Peyer's patch (tissue), 4 donors: ENCODE results near the gene DDX39B.

Experiments used
- CTCF ChIP-seq, 6 experiments: fragments of 450-650 bp in 4 of 6; fragments of 200-600 bp in 2 of 6; sonication (generic) in 1 of 6; IDR thresholded peaks; one replicate each; pipeline ENCODE4 v1.5.1; 2017 to 2019; ENCODE audit warnings: antibody characterized with exemption in 6 of 6, mild to moderate bottlenecking in 3 of 6, moderate library complexity in 1 of 6
- POLR2A ChIP-seq, 2 donors: fragments of 450-650 bp; IDR thresholded peaks; one replicate each; pipeline ENCODE4 v1.5.1; 2017; ENCODE audit warnings: antibody characterized with exemption in 2 of 2, mild to moderate bottlenecking in 2 of 2, moderate library complexity in 2 of 2

GRCh38 chr6:31586599-31587281, 44.9 kb upstream of the DDX39B start:
- TF ChIP-seq CTCF (IDR thresholded peaks at IDR 0.05) (no peak), POLR2A (IDR thresholded peaks at IDR 0.05) (no peak)
